ENCODE data around the gene PTPRG. TPM values are rescaled to one million over a fixed set of nuclear protein-coding genes. Genes with fewer than 3 reads are reported as not detected.

PTPRG gene
- total RNA-seq, 3 donors from 2014 or later: 0.10 to 0.19 (median 0.13) TPM

GRCh38 chr3:61657689-61658088 is 96.3 kb downstream of the PTPRG start:
- H3K36me3 Mint-ChIP-seq (ENCODE audit: insufficient read depth): no peaks in the 10 kb centered on the region
- H3K9me3 Mint-ChIP-seq: peaks cover 4% of the 10 kb centered on the region
- H3K4me1 Mint-ChIP-seq (ENCODE audit: low read depth): no peaks in the 10 kb centered on the region
- no peak overlapping the region for H3K4me3 Mint-ChIP-seq
- peaks cover 4% of the 10 kb centered on the region for H3K27me3 Mint-ChIP-seq (ENCODE audit: low read depth)
- ATAC-seq (no peak), DNase-seq (no peak)

GRCh38 chr3:61662861-61663260 is 101.5 kb downstream of the PTPRG start:
- no peak for ATAC-seq
- Mint-ChIP-seq H3K4me3 (no peak overlapping the region), H3K4me1 (ENCODE audit: low read depth) (no peaks in the 10 kb centered on the region), H3K9me3 (peaks cover 4% of the 10 kb centered on the region), H3K36me3 (ENCODE audit: insufficient read depth) (no peaks in the 10 kb centered on the region), H3K27me3 (ENCODE audit: low read depth) (no peaks in the 10 kb centered on the region)
- no peak for DNase-seq

GRCh38 chr3:61663356-61664104 is 102.2 kb downstream of the PTPRG start:
- Mint-ChIP-seq H3K27me3 (ENCODE audit: low read depth) (no peaks in the 10 kb centered on the region), H3K36me3 (ENCODE audit: insufficient read depth) (no peaks in the 10 kb centered on the region), H3K9me3 (peaks cover 4% of the 10 kb centered on the region), H3K4me3 (no peak overlapping the region), H3K4me1 (ENCODE audit: low read depth) (no peaks in the 10 kb centered on the region)
- ATAC-seq (no peak), DNase-seq (no peak)

DNA sequence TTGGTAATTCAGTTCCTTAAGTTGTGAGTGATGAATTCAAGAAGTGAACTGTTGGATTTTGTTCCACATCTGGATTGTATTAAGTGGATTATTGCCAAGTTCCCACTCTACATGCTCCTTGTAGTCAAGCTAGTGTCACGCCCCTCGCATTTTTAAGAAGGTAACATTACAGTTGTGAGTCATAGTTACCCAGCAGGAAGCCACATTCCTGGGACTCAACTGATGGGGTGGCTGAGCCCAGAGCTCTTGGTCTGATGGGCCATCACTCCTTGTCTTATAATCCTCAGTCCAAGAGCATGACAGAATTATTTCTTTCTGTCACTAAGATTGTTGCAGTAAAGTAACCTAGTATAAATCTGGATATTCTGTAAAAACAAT is 102.7 kb downstream of the PTPRG start:
- peaks cover 4% of the 10 kb centered on the region for H3K9me3 Mint-ChIP-seq
- ATAC-seq (no peak), DNase-seq (no peak)
- H3K4me1 Mint-ChIP-seq (ENCODE audit: low read depth): no peaks in the 10 kb centered on the region
- H3K27me3 Mint-ChIP-seq (ENCODE audit: low read depth): no peaks in the 10 kb centered on the region
- no peaks in the 10 kb centered on the region for H3K36me3 Mint-ChIP-seq (ENCODE audit: insufficient read depth)
- H3K4me3 Mint-ChIP-seq: no peak overlapping the region

- H3K36me3 Mint-ChIP-seq (ENCODE audit: insufficient read depth): no peaks in the 10 kb centered on the region
- H3K27me3 Mint-ChIP-seq (ENCODE audit: low read depth): no peaks in the 10 kb centered on the region
- H3K4me1 Mint-ChIP-seq (ENCODE audit: low read depth): no peaks in the 10 kb centered on the region
- no peak overlapping the region for H3K4me3 Mint-ChIP-seq
- H3K9me3 Mint-ChIP-seq: peaks cover 4% of the 10 kb centered on the region
- no peak for ATAC-seq
- DNase-seq: no peak
Measured at GRCh38 chr3:61665121-61665520, 103.8 kb downstream of the PTPRG start.

- no peaks in the 10 kb centered on the region for H3K4me1 Mint-ChIP-seq (ENCODE audit: low read depth)
- H3K27me3 Mint-ChIP-seq (ENCODE audit: low read depth): no peaks in the 10 kb centered on the region
- peaks cover 7% of the 10 kb centered on the region for H3K9me3 Mint-ChIP-seq
- H3K4me3 Mint-ChIP-seq: no peak overlapping the region
- no peak for ATAC-seq
- H3K36me3 Mint-ChIP-seq (ENCODE audit: insufficient read depth): no peaks in the 10 kb centered on the region
- no peak for DNase-seq
Measured at GRCh38 chr3:61665987-61666386, 104.6 kb downstream of the PTPRG start.

- Mint-ChIP-seq H3K27me3 (ENCODE audit: low read depth) (no peaks in the 10 kb centered on the region), H3K9me3 (peaks cover 7% of the 10 kb centered on the region), H3K36me3 (ENCODE audit: insufficient read depth) (no peaks in the 10 kb centered on the region), H3K4me1 (ENCODE audit: low read depth) (no peaks in the 10 kb centered on the region), H3K4me3 (no peak overlapping the region)
- no peak for ATAC-seq
- DNase-seq: no peak
Measured at GRCh38 chr3:61666615-61667330, 105.4 kb downstream of the PTPRG start.

- ATAC-seq (no peak), DNase-seq (no peak)
- Mint-ChIP-seq H3K36me3 (ENCODE audit: insufficient read depth) (no peaks in the 10 kb centered on the region), H3K4me1 (ENCODE audit: low read depth) (no peaks in the 10 kb centered on the region), H3K4me3 (no peak overlapping the region), H3K27me3 (ENCODE audit: low read depth) (no peaks in the 10 kb centered on the region), H3K9me3 (peaks cover 5% of the 10 kb centered on the region)
Measured at GRCh38 chr3:61667383-61667782, 106.0 kb downstream of the PTPRG start.

DNA sequence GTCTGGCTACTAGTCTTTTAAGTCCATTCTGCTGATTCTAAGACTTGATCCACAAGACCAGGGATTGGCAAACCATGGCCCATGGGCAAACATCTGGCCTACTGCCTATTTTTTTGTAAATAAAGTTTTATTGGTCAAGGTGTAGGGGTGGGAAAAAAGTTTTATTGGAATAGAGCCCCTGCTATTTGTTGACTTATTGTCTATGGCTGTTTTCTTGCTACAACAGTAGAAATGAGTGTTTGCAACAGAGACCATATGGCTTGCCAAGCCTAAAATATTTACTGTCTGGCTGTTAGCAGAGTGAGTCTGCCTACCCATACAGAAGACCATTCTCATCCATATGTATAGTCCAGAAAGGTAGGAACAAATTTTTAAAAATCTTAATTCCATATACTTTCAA is 106.4 kb downstream of the PTPRG start:
- DNase-seq (no peak), ATAC-seq (no peak)
- Mint-ChIP-seq H3K9me3 (peaks cover 3% of the 10 kb centered on the region), H3K4me3 (no peak overlapping the region), H3K27me3 (ENCODE audit: low read depth) (no peaks in the 10 kb centered on the region), H3K36me3 (ENCODE audit: insufficient read depth) (no peaks in the 10 kb centered on the region), H3K4me1 (ENCODE audit: low read depth) (no peaks in the 10 kb centered on the region)

GRCh38 chr3:61668317-61668864 is 107.0 kb downstream of the PTPRG start:
- ATAC-seq (no peak), DNase-seq (no peak)
- H3K4me1 Mint-ChIP-seq (ENCODE audit: low read depth): no peaks in the 10 kb centered on the region
- no peaks in the 10 kb centered on the region for H3K27me3 Mint-ChIP-seq (ENCODE audit: low read depth)
- H3K9me3 Mint-ChIP-seq: peaks cover 3% of the 10 kb centered on the region
- no peak overlapping the region for H3K4me3 Mint-ChIP-seq
- H3K36me3 Mint-ChIP-seq (ENCODE audit: insufficient read depth): no peaks in the 10 kb centered on the region

- no peaks in the 10 kb centered on the region for H3K27me3 Mint-ChIP-seq (ENCODE audit: low read depth)
- H3K4me3 Mint-ChIP-seq: no peak overlapping the region
- no peak for ATAC-seq
- H3K9me3 Mint-ChIP-seq: peaks cover 3% of the 10 kb centered on the region
- no peaks in the 10 kb centered on the region for H3K36me3 Mint-ChIP-seq (ENCODE audit: insufficient read depth)
- no peak for DNase-seq
- H3K4me1 Mint-ChIP-seq (ENCODE audit: low read depth): no peaks in the 10 kb centered on the region
Measured at GRCh38 chr3:61669203-61669602, 107.8 kb downstream of the PTPRG start.

DNA sequence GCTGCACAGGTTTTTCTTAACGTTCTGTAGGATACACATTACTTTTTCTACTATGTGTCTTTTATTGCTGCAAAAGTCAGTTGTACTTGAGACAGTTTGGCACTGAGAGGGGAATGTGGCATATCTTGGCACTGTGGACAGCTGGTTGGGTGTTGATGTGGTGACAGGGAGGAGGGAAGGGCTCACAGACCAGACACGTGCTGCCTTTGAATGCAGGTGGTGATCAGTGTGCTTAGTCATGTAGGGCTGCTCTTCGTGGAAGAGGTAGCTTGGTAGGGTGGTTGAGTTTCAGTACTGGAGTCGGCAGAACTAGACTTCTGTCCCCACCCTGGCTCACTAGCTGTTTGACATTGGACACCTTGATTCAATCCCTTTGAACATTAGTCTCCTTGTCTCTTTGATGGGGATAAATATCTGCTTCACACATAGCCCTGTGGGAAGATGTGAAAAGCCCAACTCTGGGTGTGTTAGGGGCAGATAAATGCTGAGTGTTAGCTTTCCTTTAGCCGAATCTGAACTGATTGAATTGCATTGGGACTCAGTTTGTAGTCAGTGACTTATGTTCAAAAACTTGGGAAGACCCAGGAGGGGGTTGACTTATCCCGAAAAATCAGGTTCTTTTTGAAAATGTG is 108.4 kb downstream of the PTPRG start:
- Mint-ChIP-seq H3K36me3 (ENCODE audit: insufficient read depth) (no peaks in the 10 kb centered on the region), H3K27me3 (ENCODE audit: low read depth) (no peaks in the 10 kb centered on the region), H3K9me3 (peaks cover 3% of the 10 kb centered on the region), H3K4me3 (no peak overlapping the region), H3K4me1 (ENCODE audit: low read depth) (no peaks in the 10 kb centered on the region)
- DNase-seq: no peak
- ATAC-seq: no peak

GRCh38 chr3:61673651-61674050 is 112.3 kb downstream of the PTPRG start:
- Mint-ChIP-seq H3K4me1 (ENCODE audit: low read depth) (no peaks in the 10 kb centered on the region), H3K4me3 (no peak overlapping the region), H3K36me3 (ENCODE audit: insufficient read depth) (no peaks in the 10 kb centered on the region), H3K27me3 (ENCODE audit: low read depth) (no peaks in the 10 kb centered on the region), H3K9me3 (peaks cover 3% of the 10 kb centered on the region)
- ATAC-seq: no peak
- no peak for DNase-seq

- no peak for ATAC-seq
- Mint-ChIP-seq H3K4me1 (ENCODE audit: low read depth) (no peaks in the 10 kb centered on the region), H3K9me3 (peaks cover 3% of the 10 kb centered on the region), H3K4me3 (no peak overlapping the region), H3K27me3 (ENCODE audit: low read depth) (no peaks in the 10 kb centered on the region), H3K36me3 (ENCODE audit: insufficient read depth) (no peaks in the 10 kb centered on the region)
- no peak for DNase-seq
Measured at GRCh38 chr3:61674596-61674995, 113.2 kb downstream of the PTPRG start.
